ENCODE measurements around the gene AGBL3.
"Not testable (repeated sequence)": the region's sequence is repeated elsewhere in the genome, so short reads cannot be mapped to it uniquely, and the experiment has no call there.

The AGBL3 gene

DNA sequence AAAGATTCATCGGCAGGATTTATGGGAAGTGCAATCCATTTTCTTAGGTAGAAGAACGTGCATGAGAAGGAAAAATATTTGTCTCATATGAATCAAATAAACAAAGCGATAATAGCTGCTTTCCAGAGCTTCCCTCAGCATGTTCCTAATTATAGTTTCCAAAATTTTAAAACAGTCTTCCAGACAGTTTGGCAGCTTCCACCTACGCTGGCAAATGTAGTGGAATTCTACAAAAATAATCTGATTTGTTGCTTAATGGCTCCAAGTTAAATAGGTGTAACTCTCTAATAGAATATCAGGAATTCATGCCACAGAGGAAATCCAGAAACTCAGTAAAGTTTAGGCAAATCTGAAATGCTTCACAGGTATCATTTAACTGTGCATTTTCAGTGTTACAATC lies 23.3 kb upstream of the AGBL3 start:
- DNase-seq (ENCODE audit: low spot score) = no peak

DNA sequence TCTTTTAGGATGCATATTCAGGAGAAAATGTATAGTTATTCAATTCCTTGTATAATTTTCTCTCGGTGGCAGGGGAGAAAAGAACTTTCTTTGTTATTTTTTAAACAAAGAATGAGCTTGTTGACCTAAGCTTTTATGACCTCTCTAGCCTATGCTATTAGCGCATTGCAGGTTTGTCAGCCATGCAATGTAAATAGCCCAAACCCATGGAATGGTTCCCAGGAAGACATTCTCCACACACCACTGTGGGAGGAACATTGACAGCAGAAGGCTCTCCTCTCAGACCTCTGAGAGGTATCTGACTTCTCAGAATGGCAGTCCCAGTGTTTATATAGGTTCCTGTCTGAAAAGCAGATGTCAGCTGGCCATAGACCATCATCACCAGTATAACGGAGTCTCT lies 19.6 kb upstream of the AGBL3 start:
- no peak for DNase-seq (ENCODE audit: low spot score)

DNA sequence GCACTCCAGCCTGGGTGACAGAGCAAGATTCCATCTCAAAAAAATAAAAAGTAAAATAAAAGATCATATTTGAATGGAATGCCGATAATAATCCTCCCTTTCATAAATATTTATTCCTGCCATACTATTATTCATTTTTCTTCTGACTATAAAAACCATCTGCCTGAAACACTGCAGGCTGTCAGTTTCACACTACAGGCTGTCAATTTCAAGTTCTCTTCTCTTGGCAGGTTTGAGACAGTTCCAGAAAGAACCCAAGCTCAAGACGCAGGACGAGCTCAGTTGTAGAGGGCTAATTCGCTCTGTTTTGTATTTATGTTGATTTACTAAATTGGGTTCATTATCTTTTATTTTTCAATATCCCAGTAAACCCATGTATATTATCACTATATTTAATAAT lies 18.2 kb upstream of the AGBL3 start:
- DNase-seq (ENCODE audit: low spot score) = no peak

DNA sequence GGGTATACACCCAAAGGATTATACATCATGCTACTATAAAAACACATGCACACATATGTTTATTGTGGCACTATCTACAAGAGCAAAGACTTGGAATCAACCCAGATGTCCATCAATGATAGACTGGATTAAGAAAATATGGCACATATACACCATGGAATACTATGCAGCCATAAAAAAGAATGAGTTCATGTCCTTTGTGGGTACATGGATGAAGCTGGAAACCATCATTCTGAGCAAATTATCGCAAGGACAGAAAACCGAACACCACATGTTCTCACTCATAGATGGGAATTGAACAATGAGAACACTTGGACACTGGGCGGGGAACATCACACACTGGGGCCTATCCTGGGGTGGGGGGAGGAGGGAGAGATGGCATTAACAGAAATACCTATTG lies 4.7 kb upstream of the AGBL3 start:
- not testable (repeated sequence) for DNase-seq (ENCODE audit: low spot score)

DNA sequence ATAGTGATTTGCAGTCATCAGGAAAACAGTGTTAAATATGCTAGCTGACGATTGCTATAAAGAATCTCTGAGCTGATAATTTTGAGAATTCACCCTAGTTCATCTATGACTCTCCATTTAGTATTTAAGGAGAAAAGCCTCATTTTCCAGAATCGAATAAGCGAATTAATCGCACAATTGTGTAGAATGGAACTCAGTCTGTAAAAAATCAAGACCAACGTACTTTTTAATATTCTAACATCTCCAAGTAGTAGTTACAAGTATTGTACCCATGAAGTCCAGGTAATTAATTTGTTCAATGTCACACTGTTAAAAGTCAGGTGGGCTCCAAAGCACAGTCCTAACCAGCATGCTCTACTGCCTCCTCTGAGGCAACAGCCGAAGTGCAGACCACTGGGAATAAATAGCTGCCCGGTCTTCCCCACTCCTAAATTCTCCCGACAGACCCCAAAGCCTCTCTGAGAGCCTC lies 380 bp upstream of the AGBL3 start:
- DNase-seq (ENCODE audit: low spot score) = no peak

DNA sequence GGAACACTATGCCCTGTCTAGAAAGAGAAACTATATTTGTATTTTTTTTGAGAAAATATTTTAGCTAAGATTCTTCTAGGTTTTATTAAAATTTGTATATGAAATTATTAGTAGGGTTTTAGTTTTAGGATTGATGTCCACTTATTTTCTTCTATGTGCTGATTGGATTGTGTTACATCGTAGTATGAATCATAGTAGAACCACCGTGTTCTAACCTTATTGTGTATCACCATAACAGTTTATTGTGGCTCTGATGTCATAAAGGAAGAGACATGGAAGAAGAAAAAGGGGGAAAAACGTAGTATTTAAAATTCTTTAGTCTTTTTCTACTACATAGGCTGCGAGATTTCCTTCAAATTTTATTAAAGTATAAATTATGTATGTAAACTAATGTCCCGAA lies 1.9 kb downstream of the AGBL3 start:
- DNase-seq (ENCODE audit: low spot score) = no peak

DNA sequence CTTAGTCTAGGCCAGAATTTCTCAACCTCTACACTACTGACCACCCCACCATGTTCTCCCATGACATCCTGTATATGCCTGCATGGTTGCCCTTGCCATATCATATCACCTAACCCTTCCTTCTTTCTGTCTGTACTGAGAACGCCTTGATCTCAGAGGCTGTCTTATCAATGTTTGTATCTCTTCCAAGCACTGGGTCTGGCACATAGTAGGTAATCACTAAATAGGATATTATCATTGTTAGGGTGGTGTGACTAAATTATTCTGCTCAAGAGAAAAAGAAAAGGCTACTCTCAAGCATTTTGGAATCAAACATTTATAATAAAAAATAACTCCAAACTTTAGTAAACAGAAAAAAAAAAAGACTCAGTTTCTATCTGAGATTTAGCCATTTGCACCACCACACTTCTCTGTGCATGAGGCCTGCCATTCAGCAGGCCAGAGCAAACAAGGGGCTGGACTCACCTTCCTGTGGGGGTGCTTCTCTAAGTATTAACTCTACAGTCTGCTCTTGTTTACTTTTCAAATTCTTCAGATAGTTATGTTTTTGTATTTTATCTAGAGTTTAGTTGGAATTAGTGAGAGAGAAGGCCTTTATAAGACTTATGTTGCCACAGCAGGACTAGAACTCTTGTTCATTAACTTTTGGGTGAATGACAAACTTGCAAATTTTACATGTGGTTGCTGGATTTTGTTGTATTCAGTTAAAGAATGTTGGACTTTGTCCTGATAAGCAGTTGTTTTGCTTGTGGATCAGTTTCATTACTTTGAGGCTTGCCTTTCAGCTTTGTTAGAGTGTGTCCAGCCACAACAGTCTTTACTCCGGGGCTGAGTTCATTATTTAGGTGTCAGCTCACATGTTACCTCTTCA lies 5.4 kb downstream of the AGBL3 start:
- DNase-seq (ENCODE audit: low spot score) = no peak

DNA sequence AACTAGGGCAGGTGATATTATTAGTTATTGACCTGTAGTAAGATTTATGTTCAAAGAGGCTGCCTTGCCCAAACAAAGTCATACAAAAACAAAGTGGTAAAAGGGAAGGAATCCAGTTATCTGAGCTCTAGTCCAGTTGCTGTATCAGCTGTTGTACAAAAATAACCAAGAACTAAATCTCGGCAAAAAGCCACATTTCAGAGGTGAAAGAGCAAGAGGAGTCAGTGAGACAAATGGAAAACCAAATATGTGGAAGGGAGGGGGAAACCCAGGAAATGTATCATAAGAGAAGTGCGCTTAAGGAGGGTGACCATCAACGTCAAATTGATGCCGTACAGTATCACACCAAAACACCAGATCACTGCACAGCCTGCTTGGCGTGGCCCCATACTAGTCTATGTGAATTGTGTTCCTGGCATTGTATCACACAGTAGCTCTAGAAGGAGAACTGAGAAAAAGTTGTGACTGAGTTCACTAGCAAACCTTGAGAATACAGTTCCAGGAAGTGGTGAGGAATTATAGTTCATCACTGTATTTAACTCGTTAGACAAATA lies 6.4 kb downstream of the AGBL3 start:
- no peak for DNase-seq (ENCODE audit: low spot score)

DNA sequence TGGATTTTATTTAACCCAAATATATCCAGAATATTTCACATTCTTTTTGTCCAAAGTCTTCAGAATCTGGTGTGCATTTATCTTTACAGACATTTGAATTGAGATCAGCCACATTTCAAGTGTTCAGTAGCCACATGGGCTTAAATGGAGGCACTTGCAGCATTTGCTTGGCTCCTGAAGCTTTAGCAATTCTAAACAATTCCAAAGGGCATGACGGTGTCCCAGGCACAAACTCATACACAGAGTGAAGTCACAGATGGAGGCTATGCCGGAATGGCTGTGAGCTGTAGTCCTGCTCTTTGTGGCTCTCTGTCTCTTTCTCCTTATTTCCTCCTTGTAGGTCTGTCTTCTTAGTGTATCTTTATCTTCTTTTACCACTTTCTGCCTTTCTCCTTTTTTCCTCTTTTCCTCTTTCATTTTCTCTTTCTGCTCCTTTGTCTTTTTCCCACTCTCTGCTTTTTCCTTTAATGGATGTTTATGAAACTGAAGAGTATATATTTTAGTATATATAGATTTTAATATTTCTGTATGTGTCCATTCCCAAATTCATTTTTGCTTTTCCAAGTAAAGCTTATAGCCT lies 7.7 kb downstream of the AGBL3 start:
- no peak for DNase-seq (ENCODE audit: low spot score)

DNA sequence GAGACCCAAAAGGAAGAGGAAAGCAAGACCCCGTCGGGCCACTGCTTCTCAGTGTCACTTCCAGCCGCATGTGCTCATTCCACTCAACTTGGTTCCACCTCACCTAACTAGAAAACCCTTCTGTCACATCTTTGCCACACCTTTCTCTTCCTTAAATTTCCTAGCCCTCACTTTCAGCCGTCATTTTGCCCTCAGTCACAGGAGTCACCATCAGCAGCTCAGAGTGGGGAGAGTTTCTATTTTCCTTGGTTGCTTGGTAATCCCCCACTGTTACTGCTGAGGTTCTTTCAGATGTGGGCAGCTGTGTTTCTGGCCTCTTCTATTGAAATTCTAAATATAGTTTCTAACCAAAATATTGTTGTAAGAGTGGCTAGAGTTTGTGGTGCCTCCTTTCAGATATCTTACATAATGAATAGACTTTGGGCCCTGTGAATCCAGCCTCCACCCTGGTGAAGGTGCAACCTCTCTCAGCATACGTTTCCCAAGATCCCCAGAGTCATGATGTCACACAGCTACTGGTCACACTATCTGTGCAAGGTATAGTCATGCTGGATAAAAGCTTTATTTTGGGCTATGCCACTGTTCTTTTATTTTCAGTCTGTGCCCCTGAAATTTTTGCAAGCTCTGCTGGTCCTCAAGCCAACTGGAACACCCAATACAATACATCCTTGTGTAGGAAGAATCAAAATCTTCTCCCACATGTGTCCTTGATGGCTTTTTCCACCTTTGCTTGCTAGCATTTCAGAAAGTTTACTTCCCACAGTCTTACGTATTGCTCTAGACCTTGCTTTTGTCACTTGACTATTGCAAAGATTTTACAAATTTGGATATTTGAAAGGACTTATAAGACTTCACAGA lies 9.2 kb downstream of the AGBL3 start:
- no peak for DNase-seq (ENCODE audit: low spot score)

DNA sequence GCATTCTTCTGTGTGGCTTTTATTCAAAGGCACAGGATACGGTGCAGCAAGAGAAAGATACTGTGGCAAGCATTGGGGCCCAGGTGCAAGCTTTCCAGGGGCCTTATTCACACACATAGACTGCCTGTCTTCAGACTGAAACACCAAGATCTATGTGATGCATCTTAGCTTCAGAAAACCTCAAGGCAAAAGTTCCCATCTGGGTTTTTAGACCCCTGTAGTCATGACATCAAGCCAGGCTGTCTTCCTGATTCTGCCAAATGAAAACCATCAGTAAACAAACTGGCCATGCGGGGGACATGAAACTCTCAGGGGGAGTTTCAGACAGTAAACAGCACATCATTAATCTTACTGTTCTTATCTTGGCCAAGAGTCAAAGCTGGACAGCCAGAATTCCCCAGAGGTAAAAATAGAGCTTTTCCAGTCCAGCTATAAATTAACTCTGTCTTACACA lies 9.8 kb downstream of the AGBL3 start:
- DNase-seq (ENCODE audit: low spot score) = no peak

DNA sequence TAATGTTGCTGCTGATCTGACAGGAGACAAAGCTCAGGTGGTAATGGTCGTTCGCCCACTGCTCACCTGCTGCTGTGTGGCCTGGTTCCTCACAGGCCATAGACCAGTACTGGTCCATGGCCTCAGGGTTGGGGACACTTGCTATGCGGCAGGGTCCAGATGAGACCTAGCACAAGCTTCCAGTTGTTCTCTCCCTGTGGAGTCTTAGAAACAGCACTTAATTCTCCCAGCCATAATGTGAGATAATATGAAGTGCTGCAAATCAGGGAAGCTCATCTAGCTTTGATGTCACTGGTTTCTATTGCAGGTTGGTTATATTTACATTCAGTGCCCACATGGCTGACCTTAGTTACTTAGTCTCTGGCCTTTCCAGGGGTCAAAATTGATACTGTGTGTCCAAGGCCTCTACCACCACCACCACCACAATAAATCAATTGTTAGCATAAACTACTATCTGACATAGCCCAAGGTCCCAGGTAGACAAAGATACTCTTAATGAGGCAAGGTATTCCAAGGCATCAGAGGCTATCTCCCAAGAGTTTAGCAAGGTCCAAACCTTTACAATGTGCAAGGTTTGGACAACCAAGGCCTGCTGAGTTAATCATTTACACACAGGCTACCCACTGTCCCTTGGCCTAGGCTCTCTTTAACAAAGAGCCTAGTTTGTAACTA lies 11.0 kb downstream of the AGBL3 start:
- DNase-seq (ENCODE audit: low spot score) = no peak

DNA sequence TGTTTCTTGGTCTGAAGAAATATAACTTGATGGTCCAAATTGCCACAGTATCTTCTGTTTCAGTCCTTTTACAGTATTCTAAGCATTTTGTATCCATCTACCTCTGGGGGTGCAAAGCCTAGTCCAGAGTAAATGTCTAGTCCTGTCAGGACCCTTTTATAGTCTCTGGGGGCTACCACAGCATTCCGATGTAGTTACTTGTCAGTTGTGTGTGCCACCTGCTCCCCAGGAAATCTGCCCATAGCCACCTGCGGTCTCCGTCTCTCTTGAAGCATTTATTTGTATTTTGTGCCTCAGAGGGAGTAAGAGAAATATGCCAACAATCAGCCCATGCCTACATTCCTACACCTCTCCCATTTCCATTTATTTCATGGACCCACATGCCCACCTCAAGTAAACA lies 12.8 kb downstream of the AGBL3 start:
- DNase-seq (ENCODE audit: low spot score) = no peak

DNA sequence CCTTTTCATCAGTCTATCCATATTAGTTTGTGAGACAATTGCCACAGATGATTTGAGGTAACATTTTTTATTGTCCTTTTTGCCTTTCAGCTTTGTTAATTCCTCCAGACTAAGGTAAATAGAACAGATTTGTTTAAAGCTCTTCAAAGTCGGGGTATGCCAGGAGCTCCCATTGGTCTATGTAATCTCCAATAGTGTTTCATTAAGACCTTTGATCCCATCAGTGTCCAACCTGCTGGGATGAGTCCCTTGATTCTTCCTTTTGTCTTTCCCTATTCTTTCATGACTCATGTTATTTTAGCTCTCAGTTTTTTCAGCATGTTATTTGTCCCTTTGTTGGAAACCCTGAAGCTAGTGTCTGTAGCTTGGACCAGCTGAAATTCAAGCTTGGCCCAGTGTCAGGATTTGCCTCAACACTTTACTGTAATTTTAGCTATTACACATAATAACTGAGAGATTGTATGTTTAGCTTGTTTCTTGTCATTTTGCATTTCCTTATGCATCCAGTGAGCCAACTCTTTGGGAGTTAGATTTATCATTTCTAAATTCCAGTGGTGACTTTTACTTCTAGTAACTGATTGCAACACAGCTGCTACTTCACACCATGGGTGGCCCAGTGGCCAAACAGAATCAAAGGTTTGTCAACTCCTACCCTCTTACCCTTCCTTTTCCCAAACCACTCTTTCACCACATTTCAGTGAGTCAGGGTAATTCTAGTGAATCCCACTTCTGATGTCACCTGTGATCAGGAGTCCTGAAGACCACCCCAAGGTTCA lies 15.3 kb downstream of the AGBL3 start:
- DNase-seq (ENCODE audit: low spot score) = no peak

DNA sequence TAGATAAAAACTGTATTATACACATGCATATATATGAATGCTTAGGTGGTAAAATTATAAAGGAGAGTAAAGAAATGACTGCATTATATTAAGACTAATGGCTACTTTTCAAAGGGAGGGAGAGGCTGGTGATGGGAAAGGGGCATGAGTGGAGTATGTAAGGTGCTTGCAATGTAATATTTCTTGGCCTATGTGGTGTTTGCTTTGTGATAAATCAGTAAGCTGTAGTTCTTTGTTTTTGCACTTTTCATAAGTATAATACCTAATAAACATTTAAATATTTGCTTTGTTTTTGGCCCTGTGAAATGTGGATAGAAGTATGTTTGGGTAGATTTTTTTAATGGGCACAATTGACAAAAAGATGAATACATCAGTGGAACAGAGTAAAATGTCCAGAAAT lies 25.9 kb downstream of the AGBL3 start:
- DNase-seq (ENCODE audit: low spot score) = no peak

DNA sequence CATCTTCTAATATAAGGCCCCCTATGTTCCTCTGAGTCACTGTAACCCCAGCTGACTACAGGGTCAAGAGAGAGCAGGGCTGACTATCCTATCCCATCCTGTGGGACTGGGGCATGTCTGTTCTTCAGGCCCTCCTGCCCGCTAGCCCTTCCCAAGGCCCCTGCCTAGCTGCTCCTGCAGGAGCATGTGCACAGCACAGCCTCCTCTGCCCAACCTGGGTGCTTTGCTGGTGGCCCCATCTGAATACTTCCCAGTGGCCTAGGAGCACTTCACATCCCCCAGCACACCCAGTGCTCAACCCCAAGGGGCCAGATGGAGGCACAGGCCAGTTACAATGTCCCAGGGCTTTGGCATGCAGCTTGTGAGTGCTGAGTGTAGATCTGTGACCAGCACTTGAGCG lies 37.3 kb downstream of the AGBL3 start:
- DNase-seq (ENCODE audit: low spot score) = no peak

DNA sequence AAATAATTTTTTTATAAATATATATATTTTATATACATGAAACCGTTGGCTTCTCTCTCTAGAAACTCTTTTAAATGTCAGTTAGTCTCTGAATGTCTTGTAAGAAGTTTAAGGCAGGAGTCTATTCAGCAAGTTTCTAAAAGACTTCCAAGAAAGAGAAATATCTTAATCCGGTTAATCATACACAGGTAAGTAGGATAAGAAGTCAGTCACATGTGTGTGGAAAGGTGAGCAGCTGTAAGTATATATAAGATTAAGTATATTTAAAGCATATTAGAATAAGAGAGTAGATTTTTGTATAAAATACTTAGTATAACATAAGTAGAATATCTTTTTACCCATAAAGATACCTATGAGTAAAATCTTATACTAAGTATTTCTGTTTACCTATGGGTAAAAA lies 48.9 kb downstream of the AGBL3 start:
- DNase-seq (ENCODE audit: low spot score) = no peak

DNA sequence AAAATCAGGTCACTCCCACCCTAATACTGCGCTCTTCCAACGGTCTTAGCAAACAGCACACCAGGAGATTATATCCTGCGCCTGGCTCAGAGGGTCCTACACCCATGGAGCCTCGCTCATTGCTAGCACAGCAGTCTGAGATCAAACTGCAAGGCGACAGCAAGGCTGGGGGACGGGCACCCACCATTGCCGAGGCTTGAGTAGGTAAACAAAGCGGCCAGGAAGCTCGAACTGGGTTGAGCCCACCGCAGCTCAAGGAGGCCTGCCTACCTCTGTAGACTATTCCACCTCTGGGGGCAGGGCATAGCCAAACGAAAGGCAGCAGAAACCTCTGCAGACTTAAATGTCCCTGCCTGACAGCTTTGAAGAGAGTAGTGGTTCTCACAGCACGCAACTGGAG lies 80.7 kb downstream of the AGBL3 start:
- not testable (repeated sequence) for DNase-seq (ENCODE audit: low spot score)

DNA sequence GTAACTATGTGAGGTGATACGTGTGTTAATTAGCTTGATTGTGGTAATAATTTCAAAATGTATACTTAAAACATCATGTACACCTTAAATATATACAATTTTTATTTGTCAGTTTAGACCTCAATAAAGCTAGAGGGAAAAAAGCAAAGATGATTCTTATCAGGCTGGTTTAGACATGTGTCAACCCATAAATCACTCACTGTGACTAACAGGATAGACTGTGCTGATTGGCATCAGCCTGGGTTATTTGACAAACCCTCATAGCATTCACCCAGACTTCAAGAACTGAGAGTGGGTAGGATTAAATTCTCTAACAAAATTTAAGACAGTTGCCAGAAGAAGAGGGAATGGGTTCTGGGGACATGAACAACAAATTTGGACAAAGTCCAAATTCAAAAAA lies 87.8 kb downstream of the AGBL3 start:
- no peak for DNase-seq (ENCODE audit: low spot score)

DNA sequence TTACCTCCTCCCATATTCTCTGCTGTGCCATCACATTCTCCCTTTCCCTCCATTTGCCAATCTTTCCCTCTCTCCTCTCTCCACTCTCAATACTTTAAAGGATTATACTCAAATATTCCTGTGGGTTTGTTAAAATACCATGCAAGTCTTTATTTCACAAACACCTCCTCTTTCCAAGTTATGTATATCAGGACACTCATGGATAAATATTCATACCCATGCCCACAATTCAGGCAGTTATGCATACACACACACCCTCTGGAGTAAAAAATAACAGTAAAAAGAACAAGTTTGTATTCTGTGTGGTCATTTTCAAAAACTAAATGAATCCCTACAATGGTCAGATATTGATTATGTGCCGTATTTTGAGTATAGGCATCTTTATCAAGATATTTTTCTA lies 88.2 kb downstream of the AGBL3 start:
- DNase-seq (ENCODE audit: low spot score) = no peak

DNA sequence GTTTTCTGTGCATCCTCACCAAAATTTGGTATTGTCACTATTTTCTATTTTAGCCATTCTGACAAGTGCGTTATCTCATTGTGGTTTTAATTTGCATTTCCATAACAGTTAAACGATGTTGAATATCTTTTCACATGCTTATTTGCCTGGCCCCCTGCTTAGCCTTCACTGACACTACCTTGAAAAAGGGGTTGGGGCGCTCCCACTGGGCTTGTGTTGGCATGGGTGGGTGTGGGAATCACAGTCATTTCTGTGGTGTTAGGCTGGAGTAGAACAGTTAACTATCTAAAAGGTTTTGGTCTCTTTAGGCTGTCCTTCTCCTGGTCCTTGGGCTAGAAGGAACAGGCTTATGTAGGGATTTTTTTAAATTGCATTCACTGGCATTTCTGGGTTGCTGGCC lies 89.4 kb downstream of the AGBL3 start:
- DNase-seq (ENCODE audit: low spot score) = no peak
